H9 (cell line): Measurements from ENCODE around the gene HDC. TPM values are rescaled to one million over a fixed set of nuclear protein-coding genes. Genes with fewer than 3 reads are reported as not detected.

ENCODE experiments used
- DNase-seq: peaks from one replicate; pipeline ENCODE4 v3.0.0-alpha.2; 2017
- H2AFZ ChIP-seq: one replicate; pipeline ENCODE4 v1.6.1; 2013; ENCODE audit warnings: mild to moderate bottlenecking, low read length, control low read depth, moderate library complexity
- H2AK5ac ChIP-seq: 2 replicates; pipeline ENCODE4 v1.6.1; 2013; ENCODE audit warnings: low read length, control low read depth, mixed read lengths; ENCODE audit not compliant: insufficient read length
- H2BK120ac ChIP-seq: one replicate; pipeline ENCODE4 v1.6.1; 2013; ENCODE audit warnings: low read depth, mild to moderate bottlenecking, low read length, control low read depth, inconsistent platforms; ENCODE audit not compliant: poor library complexity, severe bottlenecking
- H2BK12ac ChIP-seq: 2 replicates; pipeline ENCODE4 v1.6.1; 2013; ENCODE audit warnings: low read length, control low read depth, mixed read lengths, low read depth; ENCODE audit not compliant: insufficient read length
- H2BK15ac ChIP-seq: 2 replicates; pipeline ENCODE4 v1.6.1; 2013; ENCODE audit warnings: low read depth, low read length, control low read depth
- H2BK20ac ChIP-seq: one replicate; pipeline ENCODE4 v1.6.1; 2013; ENCODE audit warnings: low read depth, mild to moderate bottlenecking, low read length, control low read depth, inconsistent platforms; ENCODE audit not compliant: poor library complexity, severe bottlenecking
- H2BK5ac ChIP-seq: 2 replicates; pipeline ENCODE4 v1.6.1; 2013; ENCODE audit warnings: low read length, control low read depth, mixed read lengths; ENCODE audit not compliant: insufficient read length
- H3K14ac ChIP-seq: 2 replicates; pipeline ENCODE4 v1.6.1; 2013; ENCODE audit warnings: low read length, control low read depth; ENCODE audit not compliant: insufficient read depth
- H3K18ac ChIP-seq: 2 replicates; pipeline ENCODE4 v1.6.1; 2013; ENCODE audit warnings: low read depth, mild to moderate bottlenecking, mixed read lengths, low read length, control low read depth; ENCODE audit not compliant: insufficient read length
- H3K23ac ChIP-seq: 2 replicates; pipeline ENCODE4 v1.6.1; 2013; ENCODE audit warnings: low read length, control low read depth, mixed read lengths, low read depth; ENCODE audit not compliant: insufficient read length
- H3K23me2 ChIP-seq: 2 replicates; pipeline ENCODE4 v1.6.1; 2013; ENCODE audit warnings: low read depth, mild to moderate bottlenecking, mixed read lengths, low read length, control low read depth; ENCODE audit not compliant: insufficient read length, poor library complexity, severe bottlenecking
- H3K27ac ChIP-seq: 2 replicates; pipeline ENCODE4 v1.5.1; 2013; ENCODE audit warnings: low read length, control low read depth, mixed read lengths, low read depth; ENCODE audit not compliant: insufficient read length
- H3K27me3 ChIP-seq: 2 replicates; pipeline ENCODE4 v1.6.1; 2013; ENCODE audit warnings: low read length, control low read depth, inconsistent platforms; ENCODE audit not compliant: insufficient read depth
- H3K4ac ChIP-seq: 2 replicates; pipeline ENCODE4 v1.6.1; 2013; ENCODE audit warnings: low read depth, mild to moderate bottlenecking, control low read depth, inconsistent platforms, low read length, moderate library complexity
- H3K4me1 ChIP-seq: 2 replicates; pipeline ENCODE4 v1.6.1; 2013; ENCODE audit warnings: low read length, control low read depth, inconsistent platforms; ENCODE audit not compliant: insufficient read depth
- H3K4me2 ChIP-seq: 2 replicates; pipeline ENCODE4 v1.6.1; 2013; ENCODE audit warnings: low read length, control low read depth, mixed read lengths; ENCODE audit not compliant: insufficient read length, insufficient read depth
- H3K56ac ChIP-seq: 2 replicates; pipeline ENCODE4 v1.6.1; 2013; ENCODE audit warnings: low read depth, mild to moderate bottlenecking, mixed read lengths, low read length, control low read depth; ENCODE audit not compliant: insufficient read length
- H3K79me1 ChIP-seq: 2 replicates; pipeline ENCODE4 v1.6.1; 2013; ENCODE audit warnings: low read depth, mild to moderate bottlenecking, moderate library complexity, low read length, control low read depth, inconsistent platforms; ENCODE audit not compliant: insufficient read depth, poor library complexity, severe bottlenecking
- H3K79me2 ChIP-seq: 2 replicates; pipeline ENCODE4 v1.6.1; 2013; ENCODE audit warnings: low read length, control low read depth, inconsistent platforms; ENCODE audit not compliant: insufficient read depth
- H3K9ac ChIP-seq: 2 replicates; pipeline ENCODE4 v1.6.1; 2013; ENCODE audit warnings: low read length, control low read depth, mixed read lengths; ENCODE audit not compliant: insufficient read length; ENCODE audit errors: extremely low read depth
- H3K9me3 ChIP-seq: one replicate; pipeline ENCODE4 v1.6.1; 2013; ENCODE audit warnings: low read depth, low read length, inconsistent platforms; ENCODE audit not compliant: control insufficient read depth
- H3T11ph ChIP-seq: one replicate; pipeline ENCODE4 v1.6.1; 2013; ENCODE audit warnings: mild to moderate bottlenecking, low read length, control low read depth, inconsistent platforms
- H4K20me1 ChIP-seq: one replicate; pipeline ENCODE4 v1.6.1; 2013; ENCODE audit not compliant: control insufficient read depth, insufficient read length, insufficient read depth
- H4K5ac ChIP-seq: 2 replicates; pipeline ENCODE4 v1.6.1; 2013; ENCODE audit warnings: low read depth, mild to moderate bottlenecking, mixed read lengths, low read length, control low read depth; ENCODE audit not compliant: insufficient read length
- H4K8ac ChIP-seq: replicated peaks from 2 replicates; pipeline ENCODE4 v1.6.1; 2013; ENCODE audit warnings: low read length, control low read depth, mixed read lengths, low read depth; ENCODE audit not compliant: insufficient read length
- H4K91ac ChIP-seq: 2 replicates; pipeline ENCODE4 v1.6.1; 2013; ENCODE audit warnings: low read depth, mild to moderate bottlenecking, moderate library complexity, mixed read lengths, low read length, control low read depth; ENCODE audit not compliant: insufficient read length
- H3K27ac Mint-ChIP-seq, 3 experiments: 2 replicates in 2 of 3; 3 replicates in 1 of 3; pipeline ENCODE4 v1.8.0; 2020 to 2021; ENCODE audit warnings: mixed read lengths in 3 of 3, mild to moderate bottlenecking in 1 of 3, moderate library complexity in 1 of 3
- H3K27me3 Mint-ChIP-seq: 2 replicates; pipeline ENCODE4 v1.8.0; 2021; ENCODE audit warnings: low read depth, mild to moderate bottlenecking, moderate library complexity, mixed read lengths
- H3K36me3 Mint-ChIP-seq, 3 experiments: 2 replicates in 2 of 3; 3 replicates in 1 of 3; pipeline ENCODE4 v1.8.0; 2020 to 2021; ENCODE audit warnings: low read depth in 3 of 3, mixed read lengths in 3 of 3; ENCODE audit not compliant: insufficient read depth in 1 of 3
- H3K4me1 Mint-ChIP-seq, 2 experiments: 2 replicates each; pipeline ENCODE4 v1.8.0; 2020; ENCODE audit warnings: mixed read lengths in 2 of 2
- H3K4me3 Mint-ChIP-seq, 2 experiments: 2 replicates in 1 of 2; 3 replicates in 1 of 2; pipeline ENCODE4 v1.8.0; 2020 to 2021; ENCODE audit warnings: mild to moderate bottlenecking in 2 of 2, mixed read lengths in 2 of 2, moderate library complexity in 1 of 2
- H3K9me3 Mint-ChIP-seq, 2 experiments: 2 replicates in 1 of 2; 3 replicates in 1 of 2; pipeline ENCODE4 v1.8.0; 2020; ENCODE audit warnings: mild to moderate bottlenecking in 2 of 2, mixed read lengths in 2 of 2, moderate library complexity in 1 of 2
- WGBS: extraction: QIAGEN DNeasy Blood & Tissue Kit; methylation state at CpG from one replicate; pipeline ENCODE4 v1.1.7; 2013; ENCODE audit warnings: missing lambda C conversion rate, low lambda C conversion rate, mixed read lengths; ENCODE audit not compliant: insufficient read length; ENCODE audit errors: extremely low coverage; 5-methylcytosine and 5-hydroxymethylcytosine counted together
- total RNA-seq: library from RNA; stranded (reverse); gene quantifications from 2 replicates; pipeline ENCODE4 v1.2.1, GENCODE V29; 2021
- TF ChIP-seq, protein P1 (sequence below): fragments of 200-600 bp; sonication (generic); conservative IDR thresholded peaks from 3 replicates; pipeline ENCODE4 v1.8.0; 2021; ENCODE audit warnings: antibody characterized with exemption, mild to moderate bottlenecking

The HDC gene
- total RNA-seq, 1 experiment from 2014 or later = not detected

DNA sequence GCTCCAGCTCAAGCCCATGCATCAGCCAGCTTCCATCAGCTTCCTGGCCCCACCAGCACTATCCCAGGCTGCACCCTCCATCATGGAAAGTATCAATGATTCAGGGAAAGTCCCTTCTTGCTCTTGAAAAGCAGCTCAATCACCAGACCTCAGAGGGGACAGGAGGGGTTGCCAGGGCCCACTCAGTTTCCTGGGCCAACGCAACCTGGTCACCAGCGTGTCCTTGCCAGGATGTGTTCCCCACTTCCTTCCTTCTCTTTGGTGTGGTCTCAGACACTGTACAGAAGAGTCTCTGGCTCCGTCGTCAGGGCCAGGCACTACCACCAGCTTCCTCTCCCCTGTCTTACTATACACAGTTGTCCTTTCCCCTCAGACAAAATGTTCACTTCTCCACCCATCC is 3.0 kb downstream of the HDC start:
- no peak overlapping the region for H3K18ac ChIP-seq
- no peak overlapping the region for H2AK5ac ChIP-seq
- no peak for DNase-seq
- TF ChIP-seq, protein P1, sequence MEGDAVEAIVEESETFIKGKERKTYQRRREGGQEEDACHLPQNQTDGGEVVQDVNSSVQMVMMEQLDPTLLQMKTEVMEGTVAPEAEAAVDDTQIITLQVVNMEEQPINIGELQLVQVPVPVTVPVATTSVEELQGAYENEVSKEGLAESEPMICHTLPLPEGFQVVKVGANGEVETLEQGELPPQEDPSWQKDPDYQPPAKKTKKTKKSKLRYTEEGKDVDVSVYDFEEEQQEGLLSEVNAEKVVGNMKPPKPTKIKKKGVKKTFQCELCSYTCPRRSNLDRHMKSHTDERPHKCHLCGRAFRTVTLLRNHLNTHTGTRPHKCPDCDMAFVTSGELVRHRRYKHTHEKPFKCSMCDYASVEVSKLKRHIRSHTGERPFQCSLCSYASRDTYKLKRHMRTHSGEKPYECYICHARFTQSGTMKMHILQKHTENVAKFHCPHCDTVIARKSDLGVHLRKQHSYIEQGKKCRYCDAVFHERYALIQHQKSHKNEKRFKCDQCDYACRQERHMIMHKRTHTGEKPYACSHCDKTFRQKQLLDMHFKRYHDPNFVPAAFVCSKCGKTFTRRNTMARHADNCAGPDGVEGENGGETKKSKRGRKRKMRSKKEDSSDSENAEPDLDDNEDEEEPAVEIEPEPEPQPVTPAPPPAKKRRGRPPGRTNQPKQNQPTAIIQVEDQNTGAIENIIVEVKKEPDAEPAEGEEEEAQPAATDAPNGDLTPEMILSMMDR = no peak
- Mint-ChIP-seq H3K9me3 (no peaks in the 10 kb centered on the region), H3K4me1 (peaks cover 7 to 9% of the 10 kb centered on the region in 2 experiments), H3K4me3 (no peak overlapping the region), H3K27ac (0 out of 7 replicates have a peak overlapping the region, but pooled peaks of 1 of the 3 experiments have one; percentile 16), H3K36me3 (no peaks in the 10 kb centered on the region), H3K27me3 (peaks cover 3% of the 10 kb centered on the region; the same call in 1 of the 2 replicates)
- no peak overlapping the region for H2AFZ ChIP-seq
- H3K27me3 ChIP-seq = no peaks in the 10 kb centered on the region
- no peak overlapping the region for H3K4me2 ChIP-seq
- H4K5ac ChIP-seq = no peak overlapping the region
- no peak overlapping the region for H2BK20ac ChIP-seq
- H3K27ac ChIP-seq = no peak overlapping the region
- H3K14ac ChIP-seq = no peak overlapping the region; the same call in 1 of the 2 replicates
- WGBS = no CpG with 5 or more reads among the region's 4 CpGs
- H3K9me3 ChIP-seq = no peaks in the 10 kb centered on the region
- no peak overlapping the region for H2BK120ac ChIP-seq
- no peak overlapping the region for H2BK15ac ChIP-seq
- H3K9ac ChIP-seq = no peak overlapping the region
- no peak overlapping the region for H3K4ac ChIP-seq
- no peak overlapping the region for H2BK12ac ChIP-seq
- no peaks in the 10 kb centered on the region for H3K23me2 ChIP-seq
- no peak overlapping the region for H4K91ac ChIP-seq
- H3K79me1 ChIP-seq = no peaks in the 10 kb centered on the region
- H3T11ph ChIP-seq = no peak overlapping the region
- H2BK5ac ChIP-seq = no peak overlapping the region
- H3K23ac ChIP-seq = no peak overlapping the region
- H4K20me1 ChIP-seq = no peaks in the 10 kb centered on the region
- H3K56ac ChIP-seq = no peak overlapping the region
- H3K79me2 ChIP-seq = no peaks in the 10 kb centered on the region; the same call in 1 of the 2 replicates
- H4K8ac ChIP-seq = no peak overlapping the region
- H3K4me1 ChIP-seq = no peaks in the 10 kb centered on the region
